ENCODE measurements around the gene SMC3. TPM values are rescaled to one million over a fixed set of nuclear protein-coding genes. Genes with fewer than 3 reads are reported as not detected.

SMC3 gene
- total RNA-seq, 2 donors from 2014 or later = 23.8 to 24.4 TPM

GRCh38 chr10:110651044-110651958, 83.8 kb downstream of the SMC3 start:
- peak; percentile 31 for DNase-seq
- intact Hi-C loops (cut with DNase I) = no loop called here
- peak; percentile 56 to 70 for ATAC-seq

GRCh38 chr10:110652475-110653118, 85.1 kb downstream of the SMC3 start:
- intact Hi-C loops (cut with DNase I) = no loop called here
- no peak for DNase-seq
- peak in 1 of 2 donors; percentile 41 for ATAC-seq

Other genes starting within 250 kb of the SMC3 start
- gene DUSP5, start 69.8 kb upstream of the SMC3 start, total RNA-seq = 10 to 100 TPM in 1 of 2 donors, 1 to 10 TPM in 1; 8.9 to 14.3 TPM
- 10 to 100 TPM; 37.2 to 44.1 TPM for gene RBM20, start 76.6 kb downstream of the SMC3 start, total RNA-seq

Measured in left cardiac atrium (tissue), 4 donors.